ENCODE results near the gene CRISPLD2.

- TF ChIP-seq TCF7L2 (IDR thresholded peaks at IDR 0.05; ENCODE audit: borderline replicate concordance, low read depth, low read length) (no peak), CTCF (tag by site-specific recombination; IDR thresholded peaks at IDR 0.05) (no peak), ZNF274 (IDR thresholded peaks at IDR 0.05; ENCODE audit: low read length) (no peak), ZNF274 (tag by site-specific recombination; IDR thresholded peaks at IDR 0.05; ENCODE audit: borderline replicate concordance) (no peak)
Measured at GRCh38 chr16:84911486-84912216, 91.9 kb downstream of the CRISPLD2 start.

Measured in HEK293 (cell line).